HG02885 (cell line): Measurements from ENCODE around the gene KCNK16.

Source experiments
- ATAC-seq: cut with Tn5 transposase; IDR thresholded peaks from one replicate; pipeline ENCODE4 v1.9.1; 2021; ENCODE audit warnings: mild to moderate bottlenecking; ENCODE audit not compliant: unreplicated experiment, poor library complexity

KCNK16 gene

DNA sequence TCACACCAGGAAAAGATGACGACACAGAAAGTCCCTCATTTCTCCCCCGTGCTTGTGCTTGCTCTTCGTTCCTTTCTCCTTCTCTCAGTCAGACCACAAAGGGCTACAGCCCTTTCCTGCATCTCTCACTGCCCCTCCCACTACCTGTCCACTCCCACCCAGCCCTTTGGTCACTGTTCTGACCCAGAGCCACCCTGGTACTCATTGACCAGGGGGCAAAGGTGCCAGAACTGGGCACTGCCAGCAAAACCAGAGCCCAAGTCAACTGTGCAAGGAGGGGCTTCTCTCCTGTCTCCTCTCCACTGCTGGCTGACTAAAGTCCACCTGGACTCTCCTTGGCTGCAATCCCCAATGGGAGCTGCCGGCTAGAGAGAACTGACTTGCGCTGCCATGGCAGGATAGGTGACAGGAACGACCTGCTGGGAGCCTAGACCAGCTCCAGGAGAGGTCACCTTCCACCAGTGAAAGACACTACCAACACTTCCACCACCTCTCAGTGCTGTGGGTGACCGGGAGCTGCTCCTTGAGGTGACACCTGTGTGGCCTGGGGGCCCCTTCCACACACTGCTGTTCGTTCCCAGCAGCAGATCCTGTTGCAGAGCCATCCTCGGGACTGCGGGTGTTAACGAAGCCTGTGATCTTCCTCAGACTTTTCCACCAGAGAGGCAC, 41.1 kb downstream of the KCNK16 start:
- no peak for ATAC-seq

DNA sequence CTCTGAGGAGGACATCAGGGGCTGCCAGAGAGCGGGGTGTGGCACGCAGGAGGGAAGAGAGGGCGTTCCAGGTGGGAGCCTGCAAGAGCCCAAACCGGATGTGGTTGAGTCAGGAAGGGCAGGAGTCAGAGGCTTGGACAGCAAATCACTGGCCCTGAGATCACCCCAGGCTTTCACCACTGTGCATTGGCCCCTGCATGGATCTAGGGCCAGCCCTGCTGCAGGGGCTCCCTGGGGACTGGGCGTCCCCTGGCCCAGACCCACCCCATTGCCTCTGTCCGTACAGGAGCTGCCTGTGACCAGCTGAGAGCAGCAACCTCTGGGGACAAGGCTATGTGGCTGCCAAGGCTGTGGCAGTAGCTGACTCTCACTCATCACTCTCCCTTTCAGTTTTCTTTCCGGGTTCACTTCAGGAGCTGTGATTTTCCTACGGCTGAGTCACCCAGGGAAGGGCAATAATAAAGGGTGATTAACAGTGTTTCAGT, 42.2 kb downstream of the KCNK16 start:
- ATAC-seq: no peak

DNA sequence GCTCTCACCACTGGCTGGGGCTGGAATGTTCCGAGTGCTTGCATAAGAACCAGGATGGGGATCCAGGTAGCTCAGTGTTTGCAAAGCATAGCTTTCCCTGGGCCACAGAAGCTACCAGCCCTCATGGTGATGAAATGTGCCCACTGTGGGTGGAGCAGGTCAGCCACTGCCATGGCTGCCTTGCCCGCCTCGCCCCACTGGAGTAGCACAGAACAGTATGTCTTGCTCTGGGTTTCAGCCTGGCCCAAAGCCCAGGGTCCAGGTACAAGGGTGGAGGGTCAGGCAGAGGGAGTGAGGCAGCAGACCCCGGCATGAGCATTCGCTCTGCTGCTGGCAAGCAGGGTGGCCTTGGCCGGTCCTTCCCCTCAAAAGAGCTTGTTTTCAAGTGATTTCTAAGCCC, 43.0 kb downstream of the KCNK16 start:
- no peak for ATAC-seq

DNA sequence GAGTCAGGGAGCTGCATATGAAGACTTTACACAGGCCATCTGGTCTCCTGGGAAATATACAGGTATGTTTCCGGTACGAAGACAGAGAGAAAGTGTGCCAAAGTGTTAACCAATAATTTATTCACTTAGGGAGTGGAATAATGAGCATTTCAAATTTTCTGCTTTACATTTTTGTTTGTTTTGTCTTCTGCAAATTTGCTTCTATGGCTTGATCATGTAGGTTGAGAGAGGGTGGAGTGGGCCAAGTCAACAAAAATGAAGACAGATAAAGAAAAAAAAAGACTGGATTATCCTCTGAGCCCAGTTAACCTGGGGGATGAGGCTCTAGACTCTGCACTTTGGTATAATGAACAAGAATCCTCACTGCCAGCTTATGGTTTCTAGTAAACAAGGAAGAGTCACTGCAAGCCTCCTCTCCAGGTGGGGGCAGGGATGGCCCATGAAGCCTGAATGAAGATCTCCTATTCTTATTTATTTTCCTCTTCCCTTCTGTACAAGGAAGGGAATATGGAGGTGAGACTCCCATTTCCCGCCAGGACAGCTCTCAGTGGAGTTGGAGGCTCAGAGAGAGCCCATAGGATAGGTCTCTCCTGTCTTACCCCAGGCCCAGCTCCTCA, 46.0 kb downstream of the KCNK16 start:
- ATAC-seq: no peak

DNA sequence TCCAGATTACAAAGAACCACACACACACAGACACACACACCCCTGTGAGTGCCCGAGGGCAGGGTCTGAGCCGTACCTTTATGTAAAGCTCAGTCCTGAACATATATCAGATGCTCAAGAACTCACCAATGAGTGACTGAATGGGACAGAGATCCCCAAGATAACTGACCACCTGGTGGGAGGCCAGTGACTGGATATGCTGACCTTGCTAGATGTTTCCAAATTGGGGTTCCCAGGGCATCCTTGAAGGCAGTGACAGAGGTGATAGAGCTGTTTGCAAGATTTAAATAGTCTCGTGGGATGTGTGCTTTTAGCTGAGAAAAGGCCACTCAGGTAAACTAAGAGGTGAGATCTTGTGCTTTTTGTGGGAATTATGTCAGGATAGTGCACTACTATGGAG, 47.6 kb downstream of the KCNK16 start:
- no peak for ATAC-seq

DNA sequence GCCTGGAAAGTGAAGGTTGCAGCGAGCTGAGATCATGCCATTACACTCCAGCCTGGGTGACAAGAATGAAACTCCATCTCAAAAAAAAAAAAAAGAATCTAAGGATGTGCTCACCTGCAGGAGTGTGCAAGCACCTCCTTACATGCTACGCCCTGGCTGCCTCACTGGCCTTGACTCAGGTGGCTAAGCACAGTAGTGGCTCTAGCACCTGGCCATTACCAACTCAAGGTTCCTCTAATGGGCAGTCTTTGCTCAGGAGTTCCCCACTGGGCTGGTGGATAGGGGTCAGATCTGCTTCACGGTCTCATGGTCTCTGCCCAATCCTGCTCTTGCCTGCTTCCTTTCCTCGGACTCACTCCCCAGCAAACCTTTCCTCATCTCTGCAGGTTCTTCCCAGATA, 48.0 kb downstream of the KCNK16 start:
- ATAC-seq: no peak

DNA sequence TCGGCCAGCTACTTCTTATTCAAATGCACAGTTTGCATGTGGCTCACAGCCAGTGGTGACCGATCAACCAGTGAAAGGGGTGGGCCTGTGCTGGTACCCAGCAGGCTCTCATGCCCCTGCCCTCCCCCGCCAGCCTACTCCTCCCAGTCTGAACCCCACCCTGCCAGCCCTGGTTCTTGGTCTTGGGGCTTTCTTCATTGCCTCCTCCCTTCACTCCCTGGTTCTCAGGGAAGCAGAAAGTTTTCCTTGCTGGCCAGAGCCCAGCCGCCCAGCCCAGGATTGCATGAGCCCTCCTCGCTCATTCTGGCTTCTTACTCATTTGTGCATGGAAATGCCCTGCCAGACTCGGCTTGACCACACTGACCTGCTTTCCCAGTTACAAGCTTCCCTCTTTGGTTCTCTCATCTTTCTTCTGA, 49.1 kb downstream of the KCNK16 start:
- no peak for ATAC-seq

DNA sequence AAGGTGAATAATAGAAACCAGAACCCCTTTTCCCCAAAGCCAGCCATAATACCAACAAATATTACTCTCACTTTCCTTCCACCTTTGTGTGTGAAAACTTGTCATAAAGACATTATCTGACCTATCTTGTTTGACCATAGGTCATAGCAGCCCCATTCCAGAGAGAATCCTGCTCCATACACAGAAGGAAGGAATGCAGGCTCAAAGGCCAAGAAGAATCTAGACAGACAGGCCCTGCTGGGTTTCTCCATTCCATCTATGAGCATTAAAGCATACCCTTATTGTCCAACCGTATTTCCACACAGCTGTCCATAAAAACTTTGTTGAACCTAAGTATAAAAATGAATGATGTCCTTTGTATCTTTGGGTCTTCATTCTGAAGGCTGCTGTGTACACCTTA, 52.5 kb downstream of the KCNK16 start:
- ATAC-seq: no peak

DNA sequence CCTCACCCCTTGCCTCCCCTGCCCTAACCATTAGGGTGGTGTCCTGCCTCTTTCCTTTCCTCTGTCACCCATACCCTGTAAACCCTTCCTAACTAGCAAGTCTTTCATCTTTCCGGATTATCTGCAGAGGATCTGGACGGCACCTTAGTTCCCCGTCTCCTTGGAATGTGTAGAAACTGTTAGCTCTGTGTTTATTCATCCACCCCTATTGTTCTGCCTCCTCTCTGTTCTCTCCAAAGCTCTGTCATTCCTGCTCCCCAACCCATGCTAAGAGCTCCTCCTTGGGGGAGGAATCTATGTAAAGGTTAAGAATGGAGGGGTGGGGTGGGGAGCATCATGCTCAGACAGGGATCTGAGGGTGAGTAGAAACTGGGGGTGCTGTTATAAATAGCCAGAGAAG, 53.8 kb downstream of the KCNK16 start:
- ATAC-seq: no peak

DNA sequence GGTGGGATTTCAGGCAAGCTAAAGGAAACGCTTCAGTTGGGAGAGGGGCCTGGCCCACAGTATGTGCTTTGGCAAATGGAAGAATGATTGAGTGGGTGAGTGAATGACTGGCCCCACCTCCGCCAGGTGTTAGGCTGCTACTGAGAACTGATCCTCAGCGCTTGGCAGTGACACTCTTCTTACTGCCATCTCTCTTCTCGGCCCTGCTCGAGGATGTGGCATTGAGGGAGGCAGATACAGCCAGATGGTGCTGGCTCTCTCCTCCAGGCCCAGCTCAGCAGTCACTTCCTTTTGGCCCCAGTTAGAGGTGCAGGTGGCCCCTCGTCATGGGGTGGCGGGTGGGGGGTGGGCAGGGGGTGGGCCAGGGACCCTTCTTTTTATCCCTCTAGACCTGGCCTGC, 54.3 kb downstream of the KCNK16 start:
- no peak for ATAC-seq

DNA sequence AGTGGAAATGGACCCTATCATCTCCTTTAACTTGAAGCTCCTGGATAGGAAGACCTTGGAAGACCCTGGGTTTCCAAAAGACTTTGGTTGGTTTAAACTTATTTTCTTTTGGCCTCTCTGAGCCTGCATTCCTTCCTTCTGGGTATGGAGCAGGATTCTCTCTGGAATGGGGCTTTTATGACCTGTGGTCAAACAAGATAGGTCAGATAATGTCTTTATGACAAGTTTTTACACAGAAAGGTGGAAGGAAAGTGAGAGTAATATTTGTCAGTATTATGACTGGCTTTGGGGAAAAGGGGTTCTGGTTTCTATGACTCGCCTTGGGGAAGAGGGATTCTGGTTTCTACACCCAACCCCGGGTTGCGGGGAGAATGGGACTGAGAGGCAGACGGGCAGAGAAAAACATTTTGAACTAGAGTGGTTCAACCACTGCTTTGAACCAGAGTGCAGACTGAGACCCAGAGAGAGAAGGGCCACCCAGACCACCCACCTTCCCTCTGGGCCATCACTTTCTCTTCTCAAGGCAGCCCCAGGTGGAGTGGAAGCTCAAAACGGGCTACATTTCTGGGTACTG, 55.6 kb downstream of the KCNK16 start:
- ATAC-seq: no peak

DNA sequence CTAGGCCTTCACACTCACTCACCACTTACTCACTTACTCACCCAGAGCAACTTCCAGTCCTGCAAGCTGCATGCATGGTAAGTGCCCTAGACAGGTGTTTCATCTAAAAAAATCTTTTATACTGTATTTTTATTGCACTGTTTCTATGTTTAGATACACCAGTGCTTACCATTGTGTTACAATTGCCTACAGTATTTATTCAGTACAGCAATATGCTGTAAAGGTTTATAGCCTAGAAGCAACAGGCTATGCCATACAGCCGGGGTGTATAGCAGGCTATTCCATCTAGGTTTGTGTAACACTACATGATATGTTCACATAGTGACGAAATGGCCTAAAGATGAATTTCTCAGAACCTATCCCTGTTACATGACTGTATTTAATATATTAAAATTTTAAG, 56.1 kb downstream of the KCNK16 start:
- ATAC-seq: no peak
